H1 (cell line): ENCODE results near the gene RXFP1. TPM values are rescaled to one million over a fixed set of nuclear protein-coding genes. Genes with fewer than 3 reads are reported as not detected.

ENCODE experiments used
- CTCF ChIA-PET: fragments of 300-600 bp; sonication (Branson Sonifier 250); formaldehyde crosslinking; loops from one replicate; lab custom pipeline; 2021; ENCODE audit not compliant: partially characterized antibody; lab: Charles Lee
- POLR2A ChIA-PET: fragments of 300-600 bp; sonication (Branson Sonifier 250); formaldehyde crosslinking; loops from one replicate; lab custom pipeline; 2021; ENCODE audit warnings: inconsistent platforms; ENCODE audit not compliant: partially characterized antibody; lab: Charles Lee
- DNase-seq, 2 experiments: peaks; one replicate each; pipeline versions ENCODE4 v3.0.0 to v3.0.0-alpha.2; 2010 to 2022; ENCODE audit warnings: low spot score in 2 of 2, low read depth in 1 of 2, mixed read lengths in 1 of 2
- FAIRE-seq: peaks from 2 replicates; lab custom pipeline; 2011; peaks lifted over from hg19 to GRCh38; lab: Jason Lieb, UNC
- H2AFZ ChIP-seq: 2 replicates; pipeline ENCODE4 v1.8.1; 2012; ENCODE audit warnings: low read length, inconsistent platforms
- H2AK5ac ChIP-seq: 2 replicates; pipeline ENCODE4 v1.6.1; 2013; ENCODE audit warnings: low read depth, low read length
- H2BK120ac ChIP-seq: replicated peaks from 2 replicates; pipeline ENCODE3; 2013; ENCODE audit warnings: low read depth, low read length, inconsistent platforms
- H2BK12ac ChIP-seq: 2 replicates; pipeline ENCODE4 v1.6.1; 2013; ENCODE audit warnings: low read depth, low read length
- H2BK15ac ChIP-seq: 2 replicates; pipeline ENCODE4 v1.6.1; 2013; ENCODE audit warnings: low read length
- H2BK20ac ChIP-seq: 2 replicates; pipeline ENCODE4 v1.6.1; 2013; ENCODE audit warnings: low read length
- H2BK5ac ChIP-seq: 2 replicates; pipeline ENCODE4 v1.6.1; 2013; ENCODE audit warnings: low read depth, low read length
- H3K14ac ChIP-seq: 2 replicates; pipeline ENCODE4 v1.6.1; 2013; ENCODE audit warnings: inconsistent platforms; ENCODE audit not compliant: insufficient read length
- H3K18ac ChIP-seq: 2 replicates; pipeline ENCODE4 v1.6.1; 2013; ENCODE audit warnings: low read length; ENCODE audit errors: extremely low read depth
- H3K23ac ChIP-seq: 2 replicates; pipeline ENCODE4 v1.6.1; 2013; ENCODE audit warnings: inconsistent platforms; ENCODE audit not compliant: insufficient read length
- H3K23me2 ChIP-seq: 2 replicates; pipeline ENCODE4 v1.6.1; 2013; ENCODE audit warnings: low read depth, low read length
- H3K27ac ChIP-seq: 2 replicates; pipeline ENCODE4 v1.6.1; 2011; ENCODE audit warnings: low read depth, low read length, inconsistent platforms
- H3K27me3 ChIP-seq, 4 experiments: replicated peaks in 1 of 4; 1 replicate in 1 of 4; 2 replicates in 3 of 4; pipeline versions ENCODE4 v1.6.1 to v1.8.1; 2011 to 2013; ENCODE audit warnings: low read length in 3 of 4, mild to moderate bottlenecking in 3 of 4, inconsistent platforms in 2 of 4, mixed read lengths in 2 of 4, moderate library complexity in 1 of 4; ENCODE audit not compliant: control insufficient read depth in 3 of 4, insufficient read depth in 3 of 4; ENCODE audit errors: extremely low read depth in 1 of 4
- H3K36me3 ChIP-seq, 4 experiments: 2 replicates each; pipeline versions ENCODE4 v1.6.1 to v1.8.1; 2011 to 2013; ENCODE audit warnings: mild to moderate bottlenecking in 4 of 4, low read length in 3 of 4, moderate library complexity in 2 of 4, control low read depth in 1 of 4, inconsistent platforms in 1 of 4; ENCODE audit not compliant: insufficient read depth in 4 of 4, control insufficient read depth in 2 of 4
- H3K4ac ChIP-seq: replicated peaks from 2 replicates; pipeline ENCODE3; 2013; ENCODE audit warnings: low read length, low read depth, mixed read lengths, inconsistent platforms; ENCODE audit not compliant: insufficient read length
- H3K4me1 ChIP-seq, 4 experiments: replicated peaks in 1 of 4; 1 replicate in 1 of 4; 2 replicates in 3 of 4; pipeline versions ENCODE4 v1.6.1 to v1.8.1; 2011 to 2013; ENCODE audit warnings: low read length in 3 of 4, inconsistent platforms in 2 of 4, mixed read lengths in 1 of 4; ENCODE audit not compliant: insufficient read depth in 4 of 4, control insufficient read depth in 3 of 4
- H3K4me2 ChIP-seq, 2 experiments: 2 replicates each; pipeline versions ENCODE4 v1.6.1 to v1.8.1; 2011 to 2013; ENCODE audit warnings: low read depth in 2 of 2, low read length in 2 of 2, control low read depth in 1 of 2, inconsistent platforms in 1 of 2, mild to moderate bottlenecking in 1 of 2; ENCODE audit not compliant: insufficient read depth in 1 of 2
- H3K4me3 ChIP-seq, 4 experiments: fragments of 200-600, 300-600 bp in 1 of 4; sonication (generic), shearing (Covaris generic), sonication (Bioruptor Twin) in 1 of 4; 2 replicates each; pipeline versions ENCODE4 v1.5.1 to v1.8.1; 2011 to 2016; ENCODE audit warnings: low read length in 4 of 4, low read depth in 3 of 4, control low read depth in 2 of 4, inconsistent platforms in 2 of 4, mild to moderate bottlenecking in 2 of 4, mixed read lengths in 1 of 4, moderate library complexity in 1 of 4; ENCODE audit not compliant: insufficient read depth in 2 of 4; ENCODE audit errors: extremely low read depth in 1 of 4
- H3K56ac ChIP-seq: replicated peaks from 2 replicates; pipeline ENCODE3; 2013; ENCODE audit warnings: low read depth, mild to moderate bottlenecking, mixed read lengths, low read length, inconsistent platforms; ENCODE audit not compliant: insufficient read length
- H3K79me1 ChIP-seq: 2 replicates; pipeline ENCODE4 v1.6.1; 2013; ENCODE audit warnings: low read depth, low read length, control low read depth
- H3K79me2 ChIP-seq, 2 experiments: 2 replicates each; pipeline versions ENCODE4 v1.6.1 to v1.8.1; 2012 to 2013; ENCODE audit warnings: low read length in 2 of 2, mild to moderate bottlenecking in 2 of 2, inconsistent platforms in 1 of 2; ENCODE audit not compliant: insufficient read depth in 2 of 2, control insufficient read depth in 1 of 2
- H3K9ac ChIP-seq, 4 experiments: replicated peaks in 1 of 4; 1 replicate in 1 of 4; 2 replicates in 3 of 4; pipeline versions ENCODE4 v1.6.1 to v1.8.1; 2011 to 2013; ENCODE audit warnings: low read depth in 3 of 4, low read length in 3 of 4, control low read depth in 2 of 4, mild to moderate bottlenecking in 2 of 4, moderate library complexity in 2 of 4, inconsistent platforms in 1 of 4; ENCODE audit errors: extremely low read depth in 1 of 4
- H3K9me3 ChIP-seq, 2 experiments: 2 replicates each; pipeline versions ENCODE4 v1.6.1 to v1.8.1; 2012 to 2013; ENCODE audit warnings: mild to moderate bottlenecking in 2 of 2, moderate library complexity in 2 of 2, control low read depth in 1 of 2, inconsistent platforms in 1 of 2, low read depth in 1 of 2, low read length in 1 of 2, mixed read lengths in 1 of 2; ENCODE audit not compliant: insufficient read depth in 2 of 2
- H4K20me1 ChIP-seq, 2 experiments: replicated peaks in 1 of 2; 2 replicates each; pipeline versions ENCODE3 to v1.8.1; 2011 to 2013; ENCODE audit warnings: inconsistent platforms in 2 of 2, low read length in 2 of 2, mild to moderate bottlenecking in 1 of 2; ENCODE audit not compliant: insufficient read depth in 2 of 2, control insufficient read depth in 1 of 2
- H4K5ac ChIP-seq: 2 replicates; pipeline ENCODE4 v1.6.1; 2013; ENCODE audit warnings: low read length, low read depth, mixed read lengths, inconsistent platforms; ENCODE audit not compliant: insufficient read length
- H4K8ac ChIP-seq: 2 replicates; pipeline ENCODE4 v1.8.0; 2013; ENCODE audit warnings: mild to moderate bottlenecking, moderate library complexity, low read length, inconsistent platforms; ENCODE audit not compliant: insufficient read depth; ENCODE audit errors: extremely low read depth
- H4K91ac ChIP-seq: replicated peaks from 2 replicates; pipeline ENCODE3; 2013; ENCODE audit warnings: low read length, mixed read lengths, inconsistent platforms; ENCODE audit not compliant: insufficient read length
- BACH1 ChIP-seq: IDR thresholded peaks from 2 replicates; pipeline ENCODE4 v1.6.1; 2012; ENCODE audit warnings: low read length, improper control_type of control experiment
- BRCA1 ChIP-seq: IDR thresholded peaks from 2 replicates; pipeline ENCODE4 v1.6.1; 2012; ENCODE audit warnings: low read depth, low read length, improper control_type of control experiment
- GABPA ChIP-seq: IDR thresholded peaks from 2 replicates; pipeline ENCODE4 v1.6.1; 2011; ENCODE audit warnings: mild to moderate bottlenecking, low read length, moderate library complexity, borderline replicate concordance; ENCODE audit not compliant: insufficient read depth
- POLR2A ChIP-seq, 2 experiments: IDR thresholded peaks; 1 replicate in 1 of 2; 2 replicates in 1 of 2; pipeline ENCODE4 v1.6.1; 2011; ENCODE audit warnings: low read depth in 2 of 2, low read length in 2 of 2, mild to moderate bottlenecking in 2 of 2; ENCODE audit errors: control extremely low read depth in 1 of 2
- POLR2AphosphoS5 ChIP-seq: IDR thresholded peaks from 2 replicates; pipeline ENCODE4 v1.6.1; 2011; ENCODE audit warnings: low read depth, low read length
- RBBP5 ChIP-seq: IDR thresholded peaks from 2 replicates; pipeline ENCODE4 v1.7.1; 2012; ENCODE audit warnings: low read depth, mild to moderate bottlenecking, inconsistent platforms, low read length, moderate library complexity, borderline replicate concordance
- RXRA ChIP-seq: IDR thresholded peaks from 2 replicates; pipeline ENCODE4 v1.6.1; 2011; ENCODE audit warnings: low read depth, mild to moderate bottlenecking, low read length, moderate library complexity; ENCODE audit not compliant: insufficient read depth
- SAP30 ChIP-seq: fragments of 300-600 bp; sonication (generic); IDR thresholded peaks from 2 replicates; pipeline ENCODE4 v1.7.1; 2012; ENCODE audit warnings: low read length, moderate library complexity, mild to moderate bottlenecking, inconsistent platforms; ENCODE audit not compliant: insufficient read depth, insufficient replicate concordance
- SP1 ChIP-seq: IDR thresholded peaks from 2 replicates; pipeline ENCODE4 v1.6.1; 2011; ENCODE audit warnings: low read depth, low read length
- SRF ChIP-seq: IDR thresholded peaks from 2 replicates; pipeline ENCODE4 v1.6.1; 2011; ENCODE audit warnings: mild to moderate bottlenecking, low read depth, low read length, moderate library complexity
- SUZ12 ChIP-seq: fragments of 200-600 bp; sonication (generic); IDR thresholded peaks from 2 replicates; pipeline ENCODE4 v1.6.1; 2012; ENCODE audit warnings: mild to moderate bottlenecking, inconsistent platforms, low read length, moderate library complexity, mixed read lengths
- TAF1 ChIP-seq: IDR thresholded peaks from 2 replicates; pipeline ENCODE4 v1.6.1; 2011; ENCODE audit warnings: mild to moderate bottlenecking, low read depth, low read length
- TBP ChIP-seq: IDR thresholded peaks from 2 replicates; pipeline ENCODE4 v1.6.1; 2011; ENCODE audit warnings: low read depth, low read length, improper control_type of control experiment
- USF2 ChIP-seq: IDR thresholded peaks from 2 replicates; pipeline ENCODE4 v1.6.1; 2011; ENCODE audit warnings: low read length, improper control_type of control experiment
- YY1 ChIP-seq: IDR thresholded peaks from 2 replicates; pipeline ENCODE4 v1.6.1; 2011; ENCODE audit warnings: low read depth, mild to moderate bottlenecking, low read length
- WGBS, 2 experiments: shearing (Covaris generic) in 1 of 2; methylation state at CpG; one replicate each; pipeline versions ENCODE4 v1.1.6 to v1.1.7; 2013 to 2015; ENCODE audit warnings: low lambda C conversion rate in 2 of 2, mixed read lengths in 2 of 2, inconsistent platforms in 1 of 2, low coverage in 1 of 2, missing lambda C conversion rate in 1 of 2; ENCODE audit not compliant: insufficient replicate concordance in 2 of 2, insufficient coverage in 1 of 2, insufficient read length in 1 of 2; ENCODE audit errors: extremely low coverage in 1 of 2, missing lambda C conversion rate in 1 of 2; 5-methylcytosine and 5-hydroxymethylcytosine counted together
- polyA plus RNA-seq, 7 experiments: library from polyadenylated mRNA; depleted of rRNA in 3 of 7; stranded (reverse) in 5 of 7; unstranded in 2 of 7; fragments of >200 nt in 5 of 7; fragments of 200-250 nt in 2 of 7; gene quantifications; 1 replicate in 5 of 7; 2 replicates in 1 of 7; 4 replicates in 1 of 7; pipeline versions ENCODE4 v1.2.1 to v1.2.3, GENCODE V29; 2011 to 2013; ENCODE audit warnings: missing spikeins in 2 of 7, mixed read lengths in 2 of 7
- total RNA-seq: library from RNA; stranded (reverse); fragmentation: NEBNext Ultra II Directional; extraction: Animal tissue kit (Norgen Biotek cat#: 25700); gene quantifications from 2 replicates; pipeline ENCODE4 v1.2.1, GENCODE V29; 2021

RXFP1 gene
- total and polyA plus RNA-seq, 2 of the 8 experiments (the other 6 are each of a cell fraction or from before 2014, with no cell fraction given), result 0.14 to 0.56 TPM

GRCh38 chr4:158625544-158625943, 103.9 kb downstream of the RXFP1 start:
- Histone ChIP-seq H3K79me1 (no peaks in the 10 kb centered on the region), H3K9me3 (no peaks in the 10 kb centered on the region), H3K27me3 (no peaks in the 10 kb centered on the region), H3K4me1 (no peaks in the 10 kb centered on the region), H3K14ac (no peak overlapping the region), H2AK5ac (no peak overlapping the region), H4K5ac (no peak overlapping the region), H3K4me2 (no peak overlapping the region), H3K56ac (no peak overlapping the region), H2BK12ac (no peak overlapping the region), H3K36me3 (no peaks in the 10 kb centered on the region), H2BK15ac (no peak overlapping the region), H3K4me3 (no peak overlapping the region), H3K18ac (no peak overlapping the region), H4K91ac (no peak overlapping the region), H2BK120ac (no peak overlapping the region), H3K23me2 (no peaks in the 10 kb centered on the region), H3K23ac (no peak overlapping the region), H2BK20ac (no peak overlapping the region), H3K27ac (no peak overlapping the region), H3K4ac (no peak overlapping the region), H2BK5ac (no peak overlapping the region), H3K79me2 (no peaks in the 10 kb centered on the region), H4K8ac (no peak overlapping the region), H4K20me1 (no peaks in the 10 kb centered on the region), H2AFZ (no peak overlapping the region), H3K9ac (no peak overlapping the region)
- DNase-seq (no peak), FAIRE-seq (no peak)
- CTCF ChIA-PET, result interaction anchor here (0.5 to 4.0 kb wide), 26 partner anchors 9 to 758 kb away, joined by 3 to 27 read pairs (median 4); no protein-coding TSS in a partner anchor
- POLR2A ChIA-PET, result no interaction called here
- 88% methylated on average over 2 of the region's 2 CpGs; no CpG with 5 or more reads in 1 of the 2 experiments for WGBS, 2 experiments
- TF ChIP-seq BACH1, result no peak
- no peak for TF ChIP-seq SUZ12
- no peak for TF ChIP-seq RXRA
- no peak for TF ChIP-seq SAP30
- no peak for TF ChIP-seq USF2
- TF ChIP-seq TBP, result no peak
- no peak for TF ChIP-seq SP1
- TF ChIP-seq SRF, result no peak
- TF ChIP-seq GABPA, result no peak
- TF ChIP-seq POLR2A (IDR thresholded peaks at IDR 0.05; ENCODE audit: control extremely low read depth in 1 of 2, low read depth in 2 of 2, low read length in 2 of 2), result no peak
- TF ChIP-seq YY1, result no peak
- TF ChIP-seq RBBP5, result no peak
- no peak for TF ChIP-seq TAF1
- TF ChIP-seq BRCA1, result no peak
- TF ChIP-seq POLR2AphosphoS5, result no peak
